Large intestine (tissue), 3 donors: ENCODE data around the gene CD3D. TPM values are rescaled to one million over a fixed set of nuclear protein-coding genes. Genes with fewer than 3 reads are reported as not detected.

Source experiments
- DNase-seq, 2 donors: peaks; one replicate each; pipeline versions ENCODE4 v3.0.0 to v3.0.0-alpha.2; 2013
- H3K27ac ChIP-seq: one replicate; pipeline ENCODE4 v1.5.1; 2013; ENCODE audit warnings: low read length
- H3K27me3 ChIP-seq: 2 replicates; pipeline ENCODE4 v1.6.1; 2013; ENCODE audit warnings: low read length; ENCODE audit not compliant: control insufficient read depth, insufficient read depth
- H3K36me3 ChIP-seq: 2 replicates; pipeline ENCODE4 v1.6.1; 2013; ENCODE audit warnings: low read length; ENCODE audit not compliant: control insufficient read depth, insufficient read depth
- H3K4me1 ChIP-seq: one replicate; pipeline ENCODE4 v1.6.1; 2013; ENCODE audit warnings: low read length; ENCODE audit not compliant: control insufficient read depth, insufficient read depth
- H3K4me3 ChIP-seq: one replicate; pipeline ENCODE4 v1.5.1; 2013; ENCODE audit warnings: low read length
- H3K9me3 ChIP-seq: one replicate; pipeline ENCODE4 v1.6.1; 2013; ENCODE audit warnings: mild to moderate bottlenecking, low read depth, low read length, moderate library complexity; ENCODE audit not compliant: control insufficient read depth
- WGBS: methylation state at CpG from one replicate; pipeline ENCODE4 v1.1.5; 2013; ENCODE audit warnings: low lambda C conversion rate; ENCODE audit not compliant: insufficient coverage; 5-methylcytosine and 5-hydroxymethylcytosine counted together
- polyA plus RNA-seq: library from polyadenylated mRNA; unstranded; fragments of 120-200 nt; gene quantifications from one replicate; pipeline ENCODE4 v1.2.1, GENCODE V29; 2013

Gene CD3D
- polyA plus RNA-seq, 1 donor, result 7.4 TPM

DNA sequence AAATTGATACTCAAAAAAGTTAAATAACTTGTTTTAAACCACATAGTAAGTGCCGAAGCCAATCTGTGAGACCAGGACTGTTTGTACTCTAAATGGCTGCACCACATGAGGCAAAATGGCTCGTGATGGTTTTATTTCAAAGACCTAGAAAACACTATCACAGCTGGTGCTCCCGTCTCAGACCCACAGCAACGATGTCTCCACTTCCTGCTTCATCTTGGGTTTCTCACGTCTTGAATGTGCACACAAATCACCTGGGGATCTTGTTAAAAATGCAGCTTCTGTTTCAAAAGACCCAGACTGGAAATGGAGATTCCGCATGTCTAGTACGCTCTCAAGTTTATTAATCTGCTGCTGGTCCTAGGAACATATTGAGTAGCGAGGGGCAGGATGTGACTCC is 36.8 kb downstream of the CD3D start:
- no peak overlapping the region for H3K27ac ChIP-seq
- 100% methylated on average over 1 of the region's 8 CpGs for WGBS
- H3K36me3 ChIP-seq, result no peaks in the 10 kb centered on the region
- no peaks in the 10 kb centered on the region for H3K9me3 ChIP-seq
- peaks cover 3% of the 10 kb centered on the region for H3K27me3 ChIP-seq
- no peaks in the 10 kb centered on the region for H3K4me1 ChIP-seq
- DNase-seq, result no peak
- no peak overlapping the region for H3K4me3 ChIP-seq

DNA sequence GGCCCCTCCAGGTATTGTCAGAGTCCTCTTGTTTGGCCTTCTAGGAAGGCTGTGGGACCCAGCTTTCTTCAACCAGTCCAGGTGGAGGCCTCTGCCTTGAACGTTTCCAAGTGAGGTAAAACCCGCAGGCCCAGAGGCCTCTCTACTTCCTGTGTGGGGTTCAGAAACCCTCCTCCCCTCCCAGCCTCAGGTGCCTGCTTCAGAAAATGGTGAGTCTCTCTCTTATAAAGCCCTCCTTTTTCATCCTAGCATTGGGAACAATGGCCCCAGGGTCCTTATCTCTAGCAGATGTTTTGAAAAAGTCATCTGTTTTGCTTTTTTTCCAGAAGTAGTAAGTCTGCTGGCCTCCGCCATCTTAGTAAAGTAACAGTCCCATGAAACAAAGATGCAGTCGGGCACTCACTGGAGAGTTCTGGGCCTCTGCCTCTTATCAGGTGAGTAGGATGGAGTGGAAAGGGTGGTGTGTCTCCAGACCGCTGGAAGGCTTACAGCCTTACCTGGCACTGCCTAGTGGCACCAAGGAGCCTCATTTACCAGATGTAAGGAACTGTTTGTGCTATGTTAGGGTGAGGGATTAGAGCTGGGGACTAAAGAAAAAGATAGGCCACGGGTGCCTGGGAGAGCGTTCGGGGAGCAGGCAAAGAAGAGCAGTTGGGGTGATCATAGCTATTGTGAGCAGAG is 37.8 kb downstream of the CD3D start, which contains the start of gene CD3E:
Gene CD3E (plus strand): TSS at position 163 of the 681 bp plus-strand sequence. CDS start 223 bp downstream, at position 386.
- Histone ChIP-seq H3K27ac (no peak within 1 kb of the TSS), H3K9me3 (no peaks in the 10 kb centered on the region), H3K4me1 (no peaks in the 10 kb centered on the region), H3K36me3 (no peaks in the 10 kb centered on the region), H3K4me3 (no peak within 1 kb of the TSS), H3K27me3 (peaks cover 3% of the 10 kb centered on the region)
- DNase-seq, result no peak
- no CpG with 5 or more reads among the region's 8 CpGs for WGBS

DNA sequence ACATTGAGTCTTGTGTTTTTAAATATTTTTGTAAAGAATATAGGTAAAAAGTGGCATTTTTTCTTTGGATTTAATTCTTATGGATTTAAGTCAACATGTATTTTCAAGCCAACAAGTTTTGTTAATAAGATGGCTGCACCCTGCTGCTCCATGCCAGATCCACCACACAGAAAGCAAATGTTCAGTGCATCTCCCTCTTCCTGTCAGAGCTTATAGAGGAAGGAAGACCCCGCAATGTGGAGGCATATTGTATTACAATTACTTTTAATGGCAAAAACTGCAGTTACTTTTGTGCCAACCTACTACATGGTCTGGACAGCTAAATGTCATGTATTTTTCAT is 38.3 kb downstream of the CD3D start:
- Histone ChIP-seq H3K4me3 (no peak overlapping the region), H3K36me3 (no peaks in the 10 kb centered on the region), H3K9me3 (no peaks in the 10 kb centered on the region), H3K27me3 (peaks cover 3% of the 10 kb centered on the region), H3K27ac (no peak overlapping the region), H3K4me1 (no peaks in the 10 kb centered on the region)
- DNase-seq, result no peak
- WGBS, result no CpG with 5 or more reads among the region's 1 CpG

DNA sequence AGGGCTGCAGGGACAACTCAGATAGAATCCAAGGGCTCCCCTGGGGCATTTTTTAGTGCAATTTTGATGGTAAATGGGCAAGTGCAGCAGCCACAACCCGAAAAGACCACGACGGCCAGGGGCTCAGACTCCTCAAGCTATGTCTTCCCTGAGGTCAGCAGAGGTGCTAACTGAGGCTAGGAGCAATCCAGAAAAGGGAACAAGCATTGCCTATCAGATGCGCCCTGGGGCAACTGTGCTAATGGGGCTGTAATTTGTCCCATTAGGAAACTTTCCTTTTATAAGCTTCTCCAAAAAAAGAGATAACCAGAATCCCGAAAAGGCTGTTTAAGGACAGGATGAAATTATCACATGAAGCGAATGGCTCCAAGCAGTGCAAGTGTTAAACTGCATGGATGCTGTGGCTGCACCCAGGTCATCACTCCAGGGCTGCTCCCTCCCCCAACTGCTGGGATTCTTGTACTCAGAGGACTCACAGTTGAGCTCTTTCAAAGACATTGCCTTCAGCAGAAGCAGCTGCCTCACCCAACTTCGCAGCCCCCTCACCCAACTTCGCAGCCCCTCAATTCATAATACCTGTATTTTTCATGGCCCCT is 40.8 kb downstream of the CD3D start:
- no peak overlapping the region for H3K4me3 ChIP-seq
- H3K9me3 ChIP-seq, result no peaks in the 10 kb centered on the region
- DNase-seq, result no peak
- WGBS, result no CpG with 5 or more reads among the region's 8 CpGs
- H3K4me1 ChIP-seq, result no peaks in the 10 kb centered on the region
- peaks cover 3% of the 10 kb centered on the region for H3K27me3 ChIP-seq
- no peaks in the 10 kb centered on the region for H3K36me3 ChIP-seq
- H3K27ac ChIP-seq, result no peak overlapping the region

DNA sequence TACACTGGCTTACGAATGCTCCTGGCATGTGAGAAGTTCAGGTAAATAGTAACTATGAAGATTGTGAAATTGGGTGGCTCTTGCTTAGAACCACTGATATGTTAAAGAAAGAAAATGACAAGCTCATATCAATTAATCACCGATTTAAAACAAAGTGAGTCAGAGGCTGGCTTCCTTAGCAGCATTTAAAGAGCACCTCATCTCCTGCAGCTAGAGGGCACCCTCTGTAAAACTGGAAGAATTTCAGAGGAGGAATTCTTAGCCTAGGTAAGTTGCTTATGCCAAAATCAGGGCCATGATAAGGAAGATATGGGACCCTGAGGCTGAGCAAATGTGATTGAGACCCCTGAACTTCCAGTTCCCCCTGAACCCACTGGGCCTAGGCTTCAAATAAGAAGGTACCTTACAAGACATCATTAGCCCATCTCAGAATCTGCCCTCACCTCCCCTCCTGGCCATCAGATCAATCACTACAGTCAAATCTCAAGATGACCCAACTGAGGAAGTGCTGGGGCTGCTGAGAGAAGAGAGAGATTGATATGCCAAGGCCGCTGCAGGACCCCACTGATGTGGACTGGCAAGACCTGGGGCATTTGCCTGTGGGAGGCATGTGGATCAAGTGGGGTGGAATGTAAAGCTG is 46.6 kb downstream of the CD3D start:
- Histone ChIP-seq H3K27ac (no peak overlapping the region), H3K27me3 (no peaks in the 10 kb centered on the region), H3K36me3 (no peaks in the 10 kb centered on the region), H3K9me3 (no peaks in the 10 kb centered on the region), H3K4me3 (no peak overlapping the region), H3K4me1 (peaks cover 3% of the 10 kb centered on the region)
- WGBS, result 20% methylated on average over 1 of the region's 3 CpGs
- DNase-seq, result peak; percentile 30 to 31

DNA sequence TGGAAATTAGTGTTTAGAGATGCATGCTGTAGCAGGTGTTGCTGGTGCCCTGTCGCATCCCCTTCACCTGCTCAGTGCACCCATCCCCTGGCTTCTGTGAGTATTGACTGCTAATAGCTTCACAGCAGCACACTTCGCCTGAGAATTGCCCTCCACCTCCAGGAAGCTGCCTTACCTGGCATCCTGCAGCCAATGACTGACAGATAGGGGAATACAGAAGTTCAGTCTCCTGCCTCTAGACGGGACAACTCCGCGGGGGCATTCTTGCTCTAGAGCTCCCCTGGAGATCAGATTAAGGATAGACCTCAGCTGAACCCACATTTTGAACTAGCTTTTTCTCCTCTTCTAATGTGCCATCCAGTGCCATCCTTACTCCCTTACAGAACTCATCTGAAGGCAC is 47.3 kb downstream of the CD3D start:
- no peaks in the 10 kb centered on the region for H3K36me3 ChIP-seq
- peaks cover 3% of the 10 kb centered on the region for H3K4me1 ChIP-seq
- no peak overlapping the region for H3K4me3 ChIP-seq
- no peak for DNase-seq
- H3K27me3 ChIP-seq, result no peaks in the 10 kb centered on the region
- no CpG with 5 or more reads among the region's 5 CpGs for WGBS
- no peaks in the 10 kb centered on the region for H3K9me3 ChIP-seq
- no peak overlapping the region for H3K27ac ChIP-seq

DNA sequence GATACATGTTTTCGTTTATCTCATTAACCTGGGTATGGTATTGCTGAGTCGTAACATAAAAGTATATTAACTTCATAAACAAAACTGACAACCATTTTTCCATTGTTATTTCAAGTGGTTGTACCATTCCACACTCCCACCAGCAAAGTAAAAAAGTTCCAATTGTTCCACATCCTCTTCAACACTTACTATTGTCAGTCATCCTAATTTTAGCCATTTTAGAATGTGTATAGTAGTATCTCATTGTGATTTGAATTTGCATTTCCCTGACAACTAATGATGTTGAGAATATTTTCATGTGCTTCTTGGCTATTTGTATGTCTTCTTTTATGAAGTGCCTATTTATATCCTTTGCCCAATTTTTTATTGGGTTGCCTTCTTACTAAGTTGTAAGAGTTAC is 48.5 kb downstream of the CD3D start:
- 100% methylated on average over 2 of the region's 2 CpGs for WGBS
- H3K9me3 ChIP-seq, result no peaks in the 10 kb centered on the region
- no peak overlapping the region for H3K4me3 ChIP-seq
- no peak for DNase-seq
- H3K4me1 ChIP-seq, result peaks cover 3% of the 10 kb centered on the region
- H3K36me3 ChIP-seq, result no peaks in the 10 kb centered on the region
- H3K27me3 ChIP-seq, result no peaks in the 10 kb centered on the region
- no peak overlapping the region for H3K27ac ChIP-seq

DNA sequence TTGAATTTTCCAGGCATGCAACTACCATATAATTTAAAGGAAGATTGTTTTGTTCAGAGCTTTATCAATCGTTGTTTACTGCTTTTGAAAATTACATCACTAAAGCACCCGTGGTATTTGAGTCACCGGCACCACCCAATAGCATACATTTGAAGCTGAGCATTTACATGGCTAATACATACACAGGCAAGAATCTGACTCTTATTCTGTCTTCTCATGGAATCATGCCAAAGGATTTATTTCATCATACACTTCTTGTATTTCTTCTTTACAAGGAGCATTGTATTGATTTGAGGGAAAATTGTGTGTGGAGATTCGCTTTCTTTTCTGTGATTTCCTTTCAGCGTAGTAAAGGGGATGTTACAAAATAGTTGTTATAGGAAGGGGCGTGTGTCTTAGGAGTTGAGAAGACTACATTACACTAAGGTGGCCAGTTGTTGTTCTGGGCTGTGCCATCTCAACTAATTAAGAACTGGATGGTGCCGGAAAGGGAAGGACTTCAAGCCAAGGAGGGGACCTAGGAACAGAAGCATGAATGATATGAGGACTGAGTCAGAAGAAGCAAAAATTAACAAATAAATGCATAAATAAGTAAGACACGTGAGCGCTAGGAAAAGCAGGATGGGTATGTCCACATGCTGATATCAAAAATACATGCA is 50.9 kb downstream of the CD3D start:
- no peaks in the 10 kb centered on the region for H3K9me3 ChIP-seq
- peaks cover 11% of the 10 kb centered on the region for H3K4me1 ChIP-seq
- H3K27me3 ChIP-seq, result no peaks in the 10 kb centered on the region
- H3K36me3 ChIP-seq, result no peaks in the 10 kb centered on the region
- H3K27ac ChIP-seq, result no peak overlapping the region
- no peak for DNase-seq
- 90% methylated on average over 2 of the region's 9 CpGs for WGBS
- no peak overlapping the region for H3K4me3 ChIP-seq

DNA sequence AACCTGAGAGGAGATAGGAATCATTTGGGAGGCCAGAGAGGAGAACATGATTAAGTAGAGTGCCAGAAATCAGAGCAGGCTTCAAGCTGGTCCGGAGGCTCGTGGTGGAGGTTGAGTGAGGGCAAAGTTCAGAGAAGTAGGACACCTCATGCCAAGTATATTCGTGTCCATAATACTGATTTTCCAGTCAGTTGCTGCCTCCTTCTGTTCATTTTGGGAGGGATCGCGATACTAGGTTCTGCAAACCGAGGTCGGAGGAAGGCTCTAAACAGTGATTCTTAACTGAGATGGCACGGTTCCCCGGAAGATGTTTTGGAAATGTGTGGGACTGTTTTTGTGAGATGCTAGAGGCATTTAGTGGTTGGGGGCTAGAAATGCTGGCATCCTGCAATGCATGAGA is 51.6 kb downstream of the CD3D start:
- 100% methylated on average over 1 of the region's 9 CpGs for WGBS
- no peaks in the 10 kb centered on the region for H3K27me3 ChIP-seq
- no peaks in the 10 kb centered on the region for H3K36me3 ChIP-seq
- no peak overlapping the region for H3K27ac ChIP-seq
- H3K9me3 ChIP-seq, result no peaks in the 10 kb centered on the region
- DNase-seq, result peak; percentile 60 to 70
- peaks cover 9% of the 10 kb centered on the region for H3K4me1 ChIP-seq
- H3K4me3 ChIP-seq, result no peak overlapping the region

DNA sequence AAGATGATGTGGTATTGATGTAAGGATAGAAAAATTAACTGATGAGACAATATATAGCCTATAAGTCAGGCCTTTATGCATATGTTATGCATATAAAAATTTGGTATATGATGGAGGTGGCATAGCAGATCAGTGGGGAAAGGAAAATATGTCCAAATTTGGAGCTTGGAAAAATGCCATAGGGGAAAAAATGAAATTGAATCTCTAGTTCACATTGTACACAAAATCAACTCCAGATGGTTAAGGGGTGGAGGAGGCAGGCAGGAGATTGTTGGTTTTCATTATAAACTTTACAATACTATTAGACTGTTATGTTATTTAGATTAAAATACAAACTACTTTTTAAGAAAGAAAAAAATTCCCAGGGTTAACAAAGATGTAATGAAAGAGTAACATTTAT is 53.1 kb downstream of the CD3D start:
- Histone ChIP-seq H3K27ac (no peak overlapping the region), H3K4me3 (no peak overlapping the region), H3K27me3 (no peaks in the 10 kb centered on the region), H3K4me1 (peaks cover 8% of the 10 kb centered on the region), H3K9me3 (no peaks in the 10 kb centered on the region), H3K36me3 (no peaks in the 10 kb centered on the region)
- DNase-seq, result no peak
